GM10266 (cell line): Measurements from ENCODE around the gene RFX3.

Experiments
- DNase-seq: peaks from one replicate; pipeline ENCODE4 v3.0.0; 2012; ENCODE audit errors: extremely low spot score
- TF ChIP-seq, protein P1 (sequence below): IDR thresholded peaks from 2 replicates; pipeline ENCODE4 v1.5.1; 2012; ENCODE audit warnings: mild to moderate bottlenecking, low read depth; ENCODE audit not compliant: control insufficient read depth, insufficient read depth; ENCODE audit errors: missing control alignments

RFX3 gene

DNA sequence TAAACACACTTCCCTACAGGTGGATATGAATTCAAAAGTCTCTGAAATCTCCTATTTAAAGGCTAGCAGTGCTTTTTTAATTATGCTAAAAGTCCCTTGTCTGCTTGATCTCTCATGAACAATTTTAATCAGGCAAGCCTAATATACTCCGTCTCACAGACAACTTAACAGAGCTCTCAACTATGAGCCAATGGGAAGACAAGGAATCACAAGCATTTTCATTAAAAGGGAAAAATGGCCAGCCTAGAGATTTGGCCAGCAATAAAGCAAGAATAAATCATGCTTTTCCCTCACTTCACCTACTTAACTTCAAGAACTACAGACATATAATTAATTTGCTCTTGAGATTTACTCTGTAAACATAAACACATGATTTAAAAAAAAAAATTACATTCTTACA lies 78.0 kb downstream of the RFX3 start:
- TF ChIP-seq, protein P1, sequence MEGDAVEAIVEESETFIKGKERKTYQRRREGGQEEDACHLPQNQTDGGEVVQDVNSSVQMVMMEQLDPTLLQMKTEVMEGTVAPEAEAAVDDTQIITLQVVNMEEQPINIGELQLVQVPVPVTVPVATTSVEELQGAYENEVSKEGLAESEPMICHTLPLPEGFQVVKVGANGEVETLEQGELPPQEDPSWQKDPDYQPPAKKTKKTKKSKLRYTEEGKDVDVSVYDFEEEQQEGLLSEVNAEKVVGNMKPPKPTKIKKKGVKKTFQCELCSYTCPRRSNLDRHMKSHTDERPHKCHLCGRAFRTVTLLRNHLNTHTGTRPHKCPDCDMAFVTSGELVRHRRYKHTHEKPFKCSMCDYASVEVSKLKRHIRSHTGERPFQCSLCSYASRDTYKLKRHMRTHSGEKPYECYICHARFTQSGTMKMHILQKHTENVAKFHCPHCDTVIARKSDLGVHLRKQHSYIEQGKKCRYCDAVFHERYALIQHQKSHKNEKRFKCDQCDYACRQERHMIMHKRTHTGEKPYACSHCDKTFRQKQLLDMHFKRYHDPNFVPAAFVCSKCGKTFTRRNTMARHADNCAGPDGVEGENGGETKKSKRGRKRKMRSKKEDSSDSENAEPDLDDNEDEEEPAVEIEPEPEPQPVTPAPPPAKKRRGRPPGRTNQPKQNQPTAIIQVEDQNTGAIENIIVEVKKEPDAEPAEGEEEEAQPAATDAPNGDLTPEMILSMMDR, result no peak
- no peak for DNase-seq

DNA sequence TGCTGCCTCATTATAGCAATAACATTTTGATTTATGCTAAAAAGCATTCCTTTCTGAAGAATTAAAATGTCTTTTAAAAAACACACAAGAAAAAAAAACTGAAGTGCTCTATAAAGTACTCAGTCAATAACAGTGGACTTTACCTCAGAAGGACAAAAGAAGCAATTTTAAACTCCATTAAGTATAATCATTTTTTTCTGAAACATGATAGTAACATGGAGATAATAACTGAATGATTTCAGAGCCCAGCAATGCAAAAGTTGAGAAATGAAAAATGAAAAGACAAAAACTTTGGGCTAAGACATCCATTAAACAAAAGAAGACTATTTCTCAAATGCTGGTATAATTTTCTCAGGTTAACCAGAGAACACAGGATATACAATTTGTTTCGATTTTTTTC lies 78.7 kb downstream of the RFX3 start:
- TF ChIP-seq, protein P1, result no peak
- DNase-seq, result no peak

DNA sequence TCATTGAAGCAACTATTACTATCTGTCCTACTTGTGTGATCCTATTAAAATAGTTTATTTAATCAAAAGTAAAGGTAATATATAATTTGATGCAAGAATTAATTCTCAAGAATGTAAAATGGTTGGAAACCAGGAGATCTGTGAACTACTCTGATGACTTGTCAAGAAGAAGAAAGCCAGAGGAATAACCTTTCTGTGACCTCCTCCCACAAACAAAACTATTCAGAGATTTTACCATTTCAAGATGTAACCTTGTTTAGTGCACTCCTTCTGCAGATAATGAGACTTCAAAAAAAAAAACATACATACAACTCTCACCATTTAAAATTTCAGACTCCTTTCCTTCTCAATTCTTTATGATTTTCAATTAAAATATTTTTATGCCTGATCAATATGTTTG lies 79.5 kb downstream of the RFX3 start:
- TF ChIP-seq, protein P1, result no peak

DNA sequence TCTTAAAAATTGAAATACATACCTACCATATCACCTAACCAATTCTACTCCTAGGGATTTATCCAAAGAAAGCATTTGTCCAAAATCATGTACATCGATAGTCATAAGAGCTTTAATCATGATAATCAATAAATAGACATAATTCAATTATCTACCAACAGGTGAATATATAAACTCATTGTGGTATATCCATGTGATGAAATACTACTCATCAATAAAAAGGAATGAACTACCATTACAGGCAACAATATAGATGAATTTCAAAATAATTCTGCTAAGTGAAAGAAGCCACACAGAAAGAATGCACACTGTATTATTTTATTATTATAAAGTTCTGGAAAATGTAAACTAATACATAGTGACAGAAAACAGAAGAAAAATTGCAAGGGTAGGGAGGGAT lies 81.8 kb downstream of the RFX3 start:
- TF ChIP-seq, protein P1, result no peak

More for the DNA sequence above, 79.5 kb downstream of the RFX3 start:
- DNase-seq, result no peak

DNA sequence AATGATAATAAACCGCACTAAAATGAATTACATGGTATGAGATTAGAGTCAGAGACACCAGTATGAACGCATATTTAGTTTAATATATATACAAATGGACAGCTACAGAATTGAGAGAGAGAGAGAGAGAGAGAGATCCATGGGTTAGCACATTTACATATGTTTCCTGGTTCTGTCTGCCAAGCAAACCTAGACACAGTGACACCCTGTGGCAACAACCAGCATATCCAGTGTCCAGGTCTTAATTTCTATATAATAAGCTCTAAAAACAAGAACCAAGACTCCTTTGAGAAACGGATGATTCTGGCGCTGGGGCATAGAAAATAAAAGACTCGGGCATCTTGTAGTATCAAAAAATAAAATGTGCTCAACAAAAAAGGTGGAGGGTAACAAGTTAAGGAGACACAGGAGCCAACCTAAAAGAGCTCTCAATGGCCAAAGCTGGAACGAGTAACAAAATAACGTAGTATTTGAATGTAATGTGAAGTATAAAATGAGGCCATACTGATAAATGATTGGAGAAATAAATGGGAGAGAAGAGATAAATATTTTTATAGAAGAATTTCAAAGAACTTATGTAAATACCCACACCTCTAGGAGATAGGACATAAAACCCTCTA lies 84.5 kb downstream of the RFX3 start:
- TF ChIP-seq, protein P1, result peak; percentile 48
- DNase-seq, result peak; percentile 47

More for the DNA sequence above, 81.8 kb downstream of the RFX3 start:
- no peak for DNase-seq

DNA sequence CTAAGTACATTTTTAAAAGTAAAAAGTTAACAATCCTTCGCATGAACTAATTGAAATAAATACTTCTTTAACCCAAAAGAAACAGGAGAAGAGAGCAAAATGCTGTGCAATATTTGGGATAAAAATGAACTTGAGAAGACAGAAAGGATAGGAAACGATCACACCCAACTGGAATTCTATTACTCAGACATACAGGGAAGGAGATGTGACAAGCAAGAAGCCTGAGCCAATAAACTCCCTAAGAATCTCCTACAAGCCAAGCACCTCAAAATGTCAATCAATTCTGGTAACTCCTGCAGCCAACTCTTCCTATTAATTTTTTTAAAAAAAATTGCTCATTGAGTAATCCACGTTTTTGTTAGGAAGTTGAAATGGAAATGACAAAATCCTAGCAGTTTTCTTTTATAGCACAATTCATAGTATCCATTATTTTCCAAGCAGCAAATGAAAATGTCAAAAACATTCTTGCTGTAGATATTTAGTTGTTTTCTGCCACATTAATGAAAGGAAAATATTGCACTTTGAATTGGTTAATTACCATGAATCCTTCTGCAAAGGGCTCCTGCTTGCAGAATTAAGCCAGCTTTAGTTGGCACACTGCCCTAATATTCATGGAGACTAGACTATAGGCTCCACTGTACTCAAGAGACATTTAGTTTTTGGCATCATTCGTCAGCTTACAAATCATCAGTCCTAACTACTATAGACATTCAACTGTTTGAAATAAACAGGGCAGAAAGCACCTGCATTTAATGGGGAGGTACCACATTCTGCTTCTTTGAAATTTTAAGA lies 89.0 kb downstream of the RFX3 start:
- no peak for DNase-seq
- TF ChIP-seq, protein P1, result no peak

DNA sequence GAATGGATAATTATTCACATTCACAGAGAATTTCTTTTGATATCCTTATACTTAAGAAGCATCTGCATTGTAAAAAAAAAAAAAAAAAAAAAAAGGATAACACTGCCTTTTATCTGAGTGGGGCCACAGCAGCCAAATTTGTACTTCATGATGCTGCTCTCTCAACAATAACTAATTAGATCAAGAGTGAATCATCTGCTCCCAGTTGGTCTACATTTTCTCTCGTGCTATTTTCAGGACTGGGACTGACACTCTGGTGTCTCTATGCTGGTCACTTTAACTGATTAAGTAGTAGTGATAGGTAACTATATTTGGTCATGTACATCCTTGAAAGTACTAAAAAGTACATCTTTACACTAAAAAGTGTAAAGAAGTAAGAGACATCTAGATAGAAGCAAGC lies 90.1 kb downstream of the RFX3 start:
- DNase-seq, result no peak
- TF ChIP-seq, protein P1, result no peak
